ENCODE data around the gene WEE2. TPM values are rescaled to one million over a fixed set of nuclear protein-coding genes. Genes with fewer than 3 reads are reported as not detected.

The WEE2 gene
- total and polyA plus RNA-seq, 9 of the 15 experiments (the other 6 are each of a cell fraction or from before 2014, with no cell fraction given) = not detected

DNA sequence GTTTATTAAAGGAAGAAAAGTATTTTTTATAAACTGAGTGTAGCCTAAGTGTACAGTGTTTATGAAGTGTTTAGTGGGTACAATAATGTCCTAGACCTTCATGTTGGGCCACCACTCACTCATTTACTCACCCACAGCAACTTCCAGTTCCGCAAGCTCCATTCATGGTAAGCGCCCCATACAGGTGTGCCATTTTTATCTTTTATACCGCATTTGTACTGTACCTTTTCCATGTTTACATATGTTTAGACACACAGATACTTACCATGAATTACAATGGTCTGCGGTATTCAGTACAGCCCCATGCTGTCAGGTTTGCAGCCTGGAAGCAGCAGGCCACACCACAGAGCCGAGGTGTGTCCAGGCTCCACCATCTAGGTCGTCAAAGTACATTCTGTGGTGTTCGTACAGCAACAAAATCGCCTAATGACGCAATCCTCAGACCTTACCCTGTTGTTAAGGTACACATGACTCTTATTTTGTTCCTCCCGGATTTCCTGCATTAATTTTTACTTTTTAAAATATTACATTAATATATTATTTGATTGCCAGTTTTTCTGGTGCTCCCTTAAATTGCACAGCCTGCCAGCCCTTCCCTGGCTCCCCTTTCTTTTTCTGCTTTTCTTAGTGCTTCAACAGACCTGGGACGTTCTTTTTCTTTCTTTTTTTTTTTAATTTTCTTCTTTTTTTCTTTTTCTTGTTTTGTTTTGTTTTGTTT lies 29.1 kb downstream of the WEE2 start (continued):
- TF ChIP-seq, protein P1, sequence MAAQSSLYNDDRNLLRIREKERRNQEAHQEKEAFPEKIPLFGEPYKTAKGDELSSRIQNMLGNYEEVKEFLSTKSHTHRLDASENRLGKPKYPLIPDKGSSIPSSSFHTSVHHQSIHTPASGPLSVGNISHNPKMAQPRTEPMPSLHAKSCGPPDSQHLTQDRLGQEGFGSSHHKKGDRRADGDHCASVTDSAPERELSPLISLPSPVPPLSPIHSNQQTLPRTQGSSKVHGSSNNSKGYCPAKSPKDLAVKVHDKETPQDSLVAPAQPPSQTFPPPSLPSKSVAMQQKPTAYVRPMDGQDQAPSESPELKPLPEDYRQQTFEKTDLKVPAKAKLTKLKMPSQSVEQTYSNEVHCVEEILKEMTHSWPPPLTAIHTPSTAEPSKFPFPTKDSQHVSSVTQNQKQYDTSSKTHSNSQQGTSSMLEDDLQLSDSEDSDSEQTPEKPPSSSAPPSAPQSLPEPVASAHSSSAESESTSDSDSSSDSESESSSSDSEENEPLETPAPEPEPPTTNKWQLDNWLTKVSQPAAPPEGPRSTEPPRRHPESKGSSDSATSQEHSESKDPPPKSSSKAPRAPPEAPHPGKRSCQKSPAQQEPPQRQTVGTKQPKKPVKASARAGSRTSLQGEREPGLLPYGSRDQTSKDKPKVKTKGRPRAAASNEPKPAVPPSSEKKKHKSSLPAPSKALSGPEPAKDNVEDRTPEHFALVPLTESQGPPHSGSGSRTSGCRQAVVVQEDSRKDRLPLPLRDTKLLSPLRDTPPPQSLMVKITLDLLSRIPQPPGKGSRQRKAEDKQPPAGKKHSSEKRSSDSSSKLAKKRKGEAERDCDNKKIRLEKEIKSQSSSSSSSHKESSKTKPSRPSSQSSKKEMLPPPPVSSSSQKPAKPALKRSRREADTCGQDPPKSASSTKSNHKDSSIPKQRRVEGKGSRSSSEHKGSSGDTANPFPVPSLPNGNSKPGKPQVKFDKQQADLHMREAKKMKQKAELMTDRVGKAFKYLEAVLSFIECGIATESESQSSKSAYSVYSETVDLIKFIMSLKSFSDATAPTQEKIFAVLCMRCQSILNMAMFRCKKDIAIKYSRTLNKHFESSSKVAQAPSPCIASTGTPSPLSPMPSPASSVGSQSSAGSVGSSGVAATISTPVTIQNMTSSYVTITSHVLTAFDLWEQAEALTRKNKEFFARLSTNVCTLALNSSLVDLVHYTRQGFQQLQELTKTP (IDR thresholded peaks at IDR 0.05; ENCODE audit: low read depth in 1 of 2, partially characterized antibody in 2 of 2) = no peak
- TF ChIP-seq HMGXB4 (CRISPR knock-in tag; IDR thresholded peaks at IDR 0.05) (no peak), TAF15 (IDR thresholded peaks at IDR 0.05; ENCODE audit: low read depth, low read length) (no peak)
- TF ChIP-seq, protein P2, sequence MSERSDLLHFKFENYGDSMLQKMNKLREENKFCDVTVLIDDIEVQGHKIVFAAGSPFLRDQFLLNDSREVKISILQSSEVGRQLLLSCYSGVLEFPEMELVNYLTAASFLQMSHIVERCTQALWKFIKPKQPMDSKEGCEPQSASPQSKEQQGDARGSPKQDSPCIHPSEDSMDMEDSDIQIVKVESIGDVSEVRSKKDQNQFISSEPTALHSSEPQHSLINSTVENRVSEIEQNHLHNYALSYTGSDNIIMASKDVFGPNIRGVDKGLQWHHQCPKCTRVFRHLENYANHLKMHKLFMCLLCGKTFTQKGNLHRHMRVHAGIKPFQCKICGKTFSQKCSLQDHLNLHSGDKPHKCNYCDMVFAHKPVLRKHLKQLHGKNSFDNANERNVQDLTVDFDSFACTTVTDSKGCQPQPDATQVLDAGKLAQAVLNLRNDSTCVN (CRISPR knock-in tag; IDR thresholded peaks at IDR 0.05) = peak; percentile 73
- TF ChIP-seq, protein P3, sequence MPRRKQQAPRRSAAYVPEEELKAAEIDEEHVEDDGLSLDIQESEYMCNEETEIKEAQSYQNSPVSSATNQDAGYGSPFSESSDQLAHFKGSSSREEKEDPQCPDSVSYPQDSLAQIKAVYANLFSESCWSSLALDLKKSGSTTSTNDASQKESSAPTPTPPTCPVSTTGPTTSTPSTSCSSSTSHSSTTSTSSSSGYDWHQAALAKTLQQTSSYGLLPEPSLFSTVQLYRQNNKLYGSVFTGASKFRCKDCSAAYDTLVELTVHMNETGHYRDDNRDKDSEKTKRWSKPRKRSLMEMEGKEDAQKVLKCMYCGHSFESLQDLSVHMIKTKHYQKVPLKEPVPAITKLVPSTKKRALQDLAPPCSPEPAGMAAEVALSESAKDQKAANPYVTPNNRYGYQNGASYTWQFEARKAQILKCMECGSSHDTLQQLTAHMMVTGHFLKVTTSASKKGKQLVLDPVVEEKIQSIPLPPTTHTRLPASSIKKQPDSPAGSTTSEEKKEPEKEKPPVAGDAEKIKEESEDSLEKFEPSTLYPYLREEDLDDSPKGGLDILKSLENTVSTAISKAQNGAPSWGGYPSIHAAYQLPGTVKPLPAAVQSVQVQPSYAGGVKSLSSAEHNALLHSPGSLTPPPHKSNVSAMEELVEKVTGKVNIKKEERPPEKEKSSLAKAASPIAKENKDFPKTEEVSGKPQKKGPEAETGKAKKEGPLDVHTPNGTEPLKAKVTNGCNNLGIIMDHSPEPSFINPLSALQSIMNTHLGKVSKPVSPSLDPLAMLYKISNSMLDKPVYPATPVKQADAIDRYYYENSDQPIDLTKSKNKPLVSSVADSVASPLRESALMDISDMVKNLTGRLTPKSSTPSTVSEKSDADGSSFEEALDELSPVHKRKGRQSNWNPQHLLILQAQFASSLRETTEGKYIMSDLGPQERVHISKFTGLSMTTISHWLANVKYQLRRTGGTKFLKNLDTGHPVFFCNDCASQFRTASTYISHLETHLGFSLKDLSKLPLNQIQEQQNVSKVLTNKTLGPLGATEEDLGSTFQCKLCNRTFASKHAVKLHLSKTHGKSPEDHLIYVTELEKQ (CRISPR knock-in tag; IDR thresholded peaks at IDR 0.05) = no peak
- TF ChIP-seq, protein P4, sequence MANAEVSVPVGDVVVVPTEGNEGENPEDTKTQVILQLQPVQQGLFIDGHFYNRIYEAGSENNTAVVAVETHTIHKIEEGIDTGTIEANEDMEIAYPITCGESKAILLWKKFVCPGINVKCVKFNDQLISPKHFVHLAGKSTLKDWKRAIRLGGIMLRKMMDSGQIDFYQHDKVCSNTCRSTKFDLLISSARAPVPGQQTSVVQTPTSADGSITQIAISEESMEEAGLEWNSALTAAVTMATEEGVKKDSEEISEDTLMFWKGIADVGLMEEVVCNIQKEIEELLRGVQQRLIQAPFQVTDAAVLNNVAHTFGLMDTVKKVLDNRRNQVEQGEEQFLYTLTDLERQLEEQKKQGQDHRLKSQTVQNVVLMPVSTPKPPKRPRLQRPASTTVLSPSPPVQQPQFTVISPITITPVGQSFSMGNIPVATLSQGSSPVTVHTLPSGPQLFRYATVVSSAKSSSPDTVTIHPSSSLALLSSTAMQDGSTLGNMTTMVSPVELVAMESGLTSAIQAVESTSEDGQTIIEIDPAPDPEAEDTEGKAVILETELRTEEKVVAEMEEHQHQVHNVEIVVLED (CRISPR knock-in tag; IDR thresholded peaks at IDR 0.05) = no peak

Measured in K562 (cell line).